HEK293 (cell line): ENCODE measurements around the gene MLEC.

ENCODE experiments used
- BCL6B ChIP-seq: fragments of 450-650 bp; formaldehyde crosslinking; IDR thresholded peaks from 2 replicates; pipeline ENCODE4 v1.5.1; 2017; ENCODE audit warnings: missing biosample characterization, missing genetic modification characterization
- CTCF ChIP-seq: fragments of 450-650 bp; formaldehyde crosslinking; IDR thresholded peaks from 2 replicates; pipeline ENCODE4 v1.5.1; 2016; ENCODE audit warnings: missing biosample characterization, missing genetic modification characterization
- KLF16 ChIP-seq: fragments of 450-650 bp; formaldehyde crosslinking; IDR thresholded peaks from 2 replicates; pipeline ENCODE4 v1.5.1; 2017; ENCODE audit warnings: missing biosample characterization, missing genetic modification characterization
- REST ChIP-seq: fragments of 450-650 bp; formaldehyde crosslinking; IDR thresholded peaks from 2 replicates; pipeline ENCODE4 v1.5.1; 2016; ENCODE audit warnings: missing biosample characterization, missing genetic modification characterization
- ZBTB10 ChIP-seq: fragments of 450-650 bp; formaldehyde crosslinking; IDR thresholded peaks from 2 replicates; pipeline ENCODE4 v1.5.1; 2016; ENCODE audit warnings: missing biosample characterization, missing genetic modification characterization
- ZEB2 ChIP-seq: fragments of 450-650 bp; formaldehyde crosslinking; IDR thresholded peaks from 2 replicates; pipeline ENCODE4 v1.5.1; 2016; ENCODE audit warnings: missing biosample characterization, missing genetic modification characterization
- ZFP69B ChIP-seq: fragments of 450-650 bp; formaldehyde crosslinking; IDR thresholded peaks from 2 replicates; pipeline ENCODE4 v1.5.1; 2016; ENCODE audit warnings: missing biosample characterization, missing genetic modification characterization
- ZNF510 ChIP-seq: fragments of 450-650 bp; formaldehyde crosslinking; IDR thresholded peaks from 2 replicates; pipeline ENCODE4 v1.5.1; 2018; ENCODE audit warnings: mild to moderate bottlenecking, missing genetic modification characterization, missing biosample characterization; ENCODE audit not compliant: insufficient replicate concordance
- ZNF514 ChIP-seq: fragments of 450-650 bp; formaldehyde crosslinking; IDR thresholded peaks from 2 replicates; pipeline ENCODE4 v1.5.1; 2016; ENCODE audit warnings: missing biosample characterization, missing genetic modification characterization
- ZSCAN18 ChIP-seq: fragments of 450-650 bp; formaldehyde crosslinking; IDR thresholded peaks from 2 replicates; pipeline ENCODE4 v1.5.1; 2016; ENCODE audit warnings: missing biosample characterization, missing genetic modification characterization
- ZSCAN23 ChIP-seq: fragments of 450-650 bp; formaldehyde crosslinking; IDR thresholded peaks from 2 replicates; pipeline ENCODE4 v1.5.1; 2016; ENCODE audit warnings: missing biosample characterization, missing genetic modification characterization

GRCh38 chr12:120749256-120749655 lies 62.3 kb downstream of the MLEC start:
- TF ChIP-seq ZSCAN23 (tag by site-specific recombination) = no peak
- no peak for TF ChIP-seq CTCF (tag by site-specific recombination)
- no peak for TF ChIP-seq KLF16 (tag by site-specific recombination)
- no peak for TF ChIP-seq ZNF514 (tag by site-specific recombination)
- no peak for TF ChIP-seq ZEB2 (tag by site-specific recombination)
- no peak for TF ChIP-seq ZBTB10 (tag by site-specific recombination)
- no peak for TF ChIP-seq BCL6B (tag by site-specific recombination)
- TF ChIP-seq ZFP69B (tag by site-specific recombination) = no peak
- no peak for TF ChIP-seq REST (tag by site-specific recombination)
- TF ChIP-seq ZNF510 = no peak
- TF ChIP-seq ZSCAN18 = no peak
